Nucleus accumbens (tissue), 56 donors: Measurements from ENCODE around the gene C9orf152.
"Not testable (repeated sequence)": the region's sequence is repeated elsewhere in the genome, so short reads cannot be mapped to it uniquely, and the experiment has no call there.

Source experiments
- DNase-seq, 56 donors: peaks; one replicate each; lab custom pipeline; 2025; lab: John Stamatoyannopoulos, UW

C9orf152 gene

GRCh38 chr9:110208031-110208430, at the start of gene C9orf152:
C9orf152 (minus strand) TSS chr9:110208159; CDS start chr9:110207579, 580 bp downstream.
- no peak for DNase-seq

- peak in 26 of 56 donors; percentile 3 to 59 (median 25) for DNase-seq
Measured at GRCh38 chr9:110257097-110257841, 49.3 kb upstream of the C9orf152 start.

GRCh38 chr9:110256380-110257096, 48.6 kb upstream of the C9orf152 start, which contains the start of gene TXN:
TXN (minus strand) TSS chr9:110256507; CDS start chr9:110256435, 72 bp downstream.
- peak in 55 of 56 donors; percentile 30 to 93 (median 79) for DNase-seq

- DNase-seq: peak in 43 of 56 donors; percentile 5 to 70 (median 42)
Measured at GRCh38 chr9:110255463-110256379, 47.8 kb upstream of the C9orf152 start.

- peak in 2 of 56 donors; percentile 8 to 21 for DNase-seq
Measured at GRCh38 chr9:110255034-110255462, 47.1 kb upstream of the C9orf152 start.

- no peak for DNase-seq
Measured at GRCh38 chr9:110254500-110254899, 46.5 kb upstream of the C9orf152 start.

GRCh38 chr9:110252509-110253139, 44.7 kb upstream of the C9orf152 start:
- DNase-seq: no peak

GRCh38 chr9:110251770-110252169, 43.8 kb upstream of the C9orf152 start:
- DNase-seq: not testable (repeated sequence)

GRCh38 chr9:110251212-110251611, 43.3 kb upstream of the C9orf152 start:
- DNase-seq: no peak

GRCh38 chr9:110249603-110250002, 41.6 kb upstream of the C9orf152 start:
- no peak for DNase-seq

GRCh38 chr9:110248361-110248760, 40.4 kb upstream of the C9orf152 start:
- DNase-seq: no peak

GRCh38 chr9:110246214-110246613, 38.3 kb upstream of the C9orf152 start:
- DNase-seq: no peak

- no peak for DNase-seq
Measured at GRCh38 chr9:110244616-110245015, 36.7 kb upstream of the C9orf152 start.

- DNase-seq: no peak
Measured at GRCh38 chr9:110241858-110242321, 33.9 kb upstream of the C9orf152 start.

- DNase-seq: no peak
Measured at GRCh38 chr9:110241260-110241857, 33.4 kb upstream of the C9orf152 start.

- DNase-seq: no peak
Measured at GRCh38 chr9:110240198-110240597, 32.2 kb upstream of the C9orf152 start.

GRCh38 chr9:110228321-110228720, 20.4 kb upstream of the C9orf152 start:
- DNase-seq: no peak

- DNase-seq: no peak
Measured at GRCh38 chr9:110224583-110224982, 16.6 kb upstream of the C9orf152 start.

- no peak for DNase-seq
Measured at GRCh38 chr9:110220809-110221208, 12.8 kb upstream of the C9orf152 start.
